Ishikawa (cell line): ENCODE results near the gene MRRF.

Source experiments
- CEBPB ChIP-seq: IDR thresholded peaks from 2 replicates; pipeline ENCODE4 v1.6.1; 2012
- TAF1 ChIP-seq: IDR thresholded peaks from 2 replicates; pipeline ENCODE4 v1.6.1; 2012; ENCODE audit warnings: low read depth, mild to moderate bottlenecking

- TF ChIP-seq CEBPB, result no peak
- TF ChIP-seq TAF1, result no peak
Measured at GRCh38 chr9:122364117-122364782, 99.6 kb downstream of the MRRF start.
